Esophagus muscularis mucosa (tissue), 4 donors: Measurements from ENCODE around the gene FBXL19.

Source experiments
- EP300 ChIP-seq: sonication (generic); formaldehyde crosslinking; IDR thresholded peaks from one replicate; pipeline ENCODE4 v1.6.1; 2017; ENCODE audit warnings: antibody characterized with exemption
- POLR2A ChIP-seq: fragments of 450-650 bp; IDR thresholded peaks from one replicate; pipeline ENCODE4 v1.6.1; 2017; ENCODE audit warnings: antibody characterized with exemption, moderate library complexity, mild to moderate bottlenecking, low read depth
- TF ChIP-seq, protein P1 (sequence below), 3 experiments: fragments of 200-600 bp in 2 of 3; fragments of 450-650 bp in 1 of 3; sonication (generic) in 2 of 3; IDR thresholded peaks; one replicate each; pipeline ENCODE4 v1.5.1; 2017 to 2019; ENCODE audit warnings: antibody characterized with exemption in 3 of 3, mild to moderate bottlenecking in 2 of 3, moderate library complexity in 1 of 3

- TF ChIP-seq POLR2A: no peak
- TF ChIP-seq, protein P1, sequence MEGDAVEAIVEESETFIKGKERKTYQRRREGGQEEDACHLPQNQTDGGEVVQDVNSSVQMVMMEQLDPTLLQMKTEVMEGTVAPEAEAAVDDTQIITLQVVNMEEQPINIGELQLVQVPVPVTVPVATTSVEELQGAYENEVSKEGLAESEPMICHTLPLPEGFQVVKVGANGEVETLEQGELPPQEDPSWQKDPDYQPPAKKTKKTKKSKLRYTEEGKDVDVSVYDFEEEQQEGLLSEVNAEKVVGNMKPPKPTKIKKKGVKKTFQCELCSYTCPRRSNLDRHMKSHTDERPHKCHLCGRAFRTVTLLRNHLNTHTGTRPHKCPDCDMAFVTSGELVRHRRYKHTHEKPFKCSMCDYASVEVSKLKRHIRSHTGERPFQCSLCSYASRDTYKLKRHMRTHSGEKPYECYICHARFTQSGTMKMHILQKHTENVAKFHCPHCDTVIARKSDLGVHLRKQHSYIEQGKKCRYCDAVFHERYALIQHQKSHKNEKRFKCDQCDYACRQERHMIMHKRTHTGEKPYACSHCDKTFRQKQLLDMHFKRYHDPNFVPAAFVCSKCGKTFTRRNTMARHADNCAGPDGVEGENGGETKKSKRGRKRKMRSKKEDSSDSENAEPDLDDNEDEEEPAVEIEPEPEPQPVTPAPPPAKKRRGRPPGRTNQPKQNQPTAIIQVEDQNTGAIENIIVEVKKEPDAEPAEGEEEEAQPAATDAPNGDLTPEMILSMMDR (IDR thresholded peaks at IDR 0.05): no peak
- no peak for TF ChIP-seq EP300
Observed at GRCh38 chr16:30947541-30947858, 24.1 kb downstream of the FBXL19 start.
